Endothelial cell of umbilical vein (primary cell): Measurements from ENCODE around the gene PGGT1B.

Source experiments
- POLR2AphosphoS5 ChIP-seq: IDR thresholded peaks from 2 replicates; pipeline ENCODE4 v1.6.1; 2012; ENCODE audit warnings: low read depth, mild to moderate bottlenecking, control low read depth, low read length, moderate library complexity; ENCODE audit not compliant: insufficient read depth
- TF ChIP-seq, protein P1 (sequence below), 2 donors: IDR thresholded peaks; 1 replicate in 1 of 2; 2 replicates in 1 of 2; pipeline ENCODE4 v1.5.1; 2011; ENCODE audit warnings: low read length in 2 of 2, mild to moderate bottlenecking in 2 of 2, moderate library complexity in 2 of 2, control low read depth in 1 of 2, inconsistent platforms in 1 of 2, low read depth in 1 of 2; ENCODE audit not compliant: insufficient read depth in 1 of 2; ENCODE audit errors: extremely low read depth in 1 of 2

- TF ChIP-seq, protein P1, sequence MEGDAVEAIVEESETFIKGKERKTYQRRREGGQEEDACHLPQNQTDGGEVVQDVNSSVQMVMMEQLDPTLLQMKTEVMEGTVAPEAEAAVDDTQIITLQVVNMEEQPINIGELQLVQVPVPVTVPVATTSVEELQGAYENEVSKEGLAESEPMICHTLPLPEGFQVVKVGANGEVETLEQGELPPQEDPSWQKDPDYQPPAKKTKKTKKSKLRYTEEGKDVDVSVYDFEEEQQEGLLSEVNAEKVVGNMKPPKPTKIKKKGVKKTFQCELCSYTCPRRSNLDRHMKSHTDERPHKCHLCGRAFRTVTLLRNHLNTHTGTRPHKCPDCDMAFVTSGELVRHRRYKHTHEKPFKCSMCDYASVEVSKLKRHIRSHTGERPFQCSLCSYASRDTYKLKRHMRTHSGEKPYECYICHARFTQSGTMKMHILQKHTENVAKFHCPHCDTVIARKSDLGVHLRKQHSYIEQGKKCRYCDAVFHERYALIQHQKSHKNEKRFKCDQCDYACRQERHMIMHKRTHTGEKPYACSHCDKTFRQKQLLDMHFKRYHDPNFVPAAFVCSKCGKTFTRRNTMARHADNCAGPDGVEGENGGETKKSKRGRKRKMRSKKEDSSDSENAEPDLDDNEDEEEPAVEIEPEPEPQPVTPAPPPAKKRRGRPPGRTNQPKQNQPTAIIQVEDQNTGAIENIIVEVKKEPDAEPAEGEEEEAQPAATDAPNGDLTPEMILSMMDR (IDR thresholded peaks at IDR 0.05; ENCODE audit: extremely low read depth in 1 of 2, insufficient read depth in 1 of 2, low read depth in 1 of 2, low read length in 2 of 2), result no peak
- TF ChIP-seq POLR2AphosphoS5, result no peak
Measured at GRCh38 chr5:115160975-115161475, 101.7 kb downstream of the PGGT1B start.
